GM19193 (cell line): Measurements from ENCODE around the gene RINT1.

Experiments used
- POLR2A ChIP-seq: IDR thresholded peaks from 4 replicates; pipeline ENCODE4 v1.6.1; 2011; ENCODE audit not compliant: insufficient read depth, insufficient read length; ENCODE audit errors: extremely low read depth

RINT1 gene

GRCh38 chr7:105587909-105588635, 56.1 kb downstream of the RINT1 start:
- TF ChIP-seq POLR2A, result no peak

- TF ChIP-seq POLR2A, result no peak
Measured at GRCh38 chr7:105589356-105590077, 57.5 kb downstream of the RINT1 start.

- no peak for TF ChIP-seq POLR2A
Measured at GRCh38 chr7:105590793-105591192, 58.8 kb downstream of the RINT1 start.

- TF ChIP-seq POLR2A, result no peak
Measured at GRCh38 chr7:105591522-105591921, 59.5 kb downstream of the RINT1 start.

DNA sequence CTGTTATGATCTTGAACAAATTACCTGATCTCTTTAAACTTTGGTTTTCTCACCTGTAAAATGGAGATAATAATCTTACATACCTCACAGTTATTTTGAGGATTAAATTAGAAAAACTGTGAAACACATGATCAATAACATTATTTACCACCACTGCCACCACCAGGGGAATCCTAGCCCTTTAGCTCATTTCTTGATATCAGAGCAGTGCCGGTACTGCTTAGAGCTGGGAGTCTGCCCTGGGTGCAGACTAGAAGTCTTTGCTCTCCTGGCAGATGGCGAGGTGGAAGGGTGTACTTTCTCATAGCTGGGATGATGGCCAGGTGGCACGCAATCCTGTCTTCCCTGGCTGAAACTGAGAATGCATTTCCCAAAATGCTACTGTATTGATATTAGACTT, 62.0 kb downstream of the RINT1 start:
- TF ChIP-seq POLR2A, result no peak

DNA sequence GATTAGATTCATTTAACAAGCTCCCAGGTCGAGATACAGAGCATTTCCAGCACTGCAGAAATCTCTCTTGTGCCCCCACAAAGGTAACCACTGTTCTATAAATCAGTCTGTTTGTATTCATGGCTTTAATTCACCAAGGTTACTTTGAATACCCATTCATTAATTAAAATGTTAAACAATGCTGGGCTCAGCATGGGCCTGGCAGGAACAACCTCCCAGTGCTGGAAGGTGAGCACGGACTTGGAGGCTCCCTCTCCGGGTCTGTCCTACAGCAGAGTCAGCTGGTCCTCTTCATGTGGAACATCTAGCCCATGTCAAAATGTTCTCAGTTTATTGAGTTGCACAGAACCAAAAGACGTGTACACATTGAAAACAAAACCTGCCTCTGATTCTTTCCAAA, 64.9 kb downstream of the RINT1 start:
- TF ChIP-seq POLR2A, result no peak

DNA sequence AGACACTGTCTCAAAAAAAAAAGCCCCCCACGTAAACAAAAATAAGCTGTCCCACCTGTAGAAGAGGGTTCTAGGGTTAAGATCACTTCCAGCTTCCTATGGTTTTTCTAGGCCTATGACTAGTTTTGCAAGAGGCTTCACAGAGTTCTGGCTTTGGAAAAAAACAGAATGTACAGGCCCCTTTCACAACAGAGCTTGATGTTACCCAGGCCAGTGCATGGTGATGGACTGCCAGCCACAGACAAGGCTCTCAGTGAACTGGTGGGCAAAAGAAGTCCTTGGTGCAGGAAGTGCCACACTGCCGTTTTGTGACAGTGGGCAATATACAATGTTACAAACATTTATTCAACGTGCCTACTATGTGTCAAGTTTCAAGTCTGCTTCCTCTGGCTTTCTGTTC, 67.5 kb downstream of the RINT1 start:
- TF ChIP-seq POLR2A, result no peak

DNA sequence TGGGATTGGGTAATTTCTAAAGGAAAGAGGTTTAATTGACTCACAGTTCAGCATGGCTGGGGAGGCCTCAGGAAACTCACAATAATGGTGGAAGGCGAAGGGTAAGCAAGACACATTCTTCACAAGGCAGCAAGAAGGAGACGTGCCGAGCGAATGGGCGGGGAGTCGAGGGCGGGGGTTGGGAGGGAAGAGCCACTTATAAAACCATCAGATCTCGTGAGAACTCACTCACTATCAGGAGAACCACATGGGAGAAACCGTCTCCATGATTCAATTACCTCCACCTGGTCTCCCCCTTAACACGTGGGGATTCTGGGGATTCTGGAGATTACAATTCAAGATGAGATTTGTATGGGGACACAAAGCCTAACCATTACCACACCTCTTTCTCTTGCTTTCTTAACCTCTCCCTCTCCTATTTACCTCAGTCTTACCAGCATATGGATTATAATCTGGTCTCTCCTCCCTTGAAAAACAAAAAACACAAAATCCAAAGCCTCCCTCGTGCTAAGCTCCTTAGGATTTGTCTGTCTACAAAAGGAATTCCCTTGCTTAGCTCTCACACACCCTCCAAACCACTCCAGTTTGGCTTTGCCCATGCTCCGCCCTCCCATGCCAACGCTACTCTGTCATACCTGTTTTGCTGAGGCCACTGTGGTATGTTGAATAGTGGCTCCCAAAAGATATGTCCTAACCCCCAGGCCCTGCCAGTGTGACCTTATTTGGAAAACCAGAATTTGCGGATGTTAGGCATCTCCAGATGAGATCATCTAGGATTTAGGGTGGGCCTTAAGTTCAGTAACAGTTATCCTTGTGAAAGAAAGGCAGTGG, 68.9 kb downstream of the RINT1 start:
- TF ChIP-seq POLR2A, result no peak

- no peak for TF ChIP-seq POLR2A
Measured at GRCh38 chr7:105602325-105603305, 70.6 kb downstream of the RINT1 start.

DNA sequence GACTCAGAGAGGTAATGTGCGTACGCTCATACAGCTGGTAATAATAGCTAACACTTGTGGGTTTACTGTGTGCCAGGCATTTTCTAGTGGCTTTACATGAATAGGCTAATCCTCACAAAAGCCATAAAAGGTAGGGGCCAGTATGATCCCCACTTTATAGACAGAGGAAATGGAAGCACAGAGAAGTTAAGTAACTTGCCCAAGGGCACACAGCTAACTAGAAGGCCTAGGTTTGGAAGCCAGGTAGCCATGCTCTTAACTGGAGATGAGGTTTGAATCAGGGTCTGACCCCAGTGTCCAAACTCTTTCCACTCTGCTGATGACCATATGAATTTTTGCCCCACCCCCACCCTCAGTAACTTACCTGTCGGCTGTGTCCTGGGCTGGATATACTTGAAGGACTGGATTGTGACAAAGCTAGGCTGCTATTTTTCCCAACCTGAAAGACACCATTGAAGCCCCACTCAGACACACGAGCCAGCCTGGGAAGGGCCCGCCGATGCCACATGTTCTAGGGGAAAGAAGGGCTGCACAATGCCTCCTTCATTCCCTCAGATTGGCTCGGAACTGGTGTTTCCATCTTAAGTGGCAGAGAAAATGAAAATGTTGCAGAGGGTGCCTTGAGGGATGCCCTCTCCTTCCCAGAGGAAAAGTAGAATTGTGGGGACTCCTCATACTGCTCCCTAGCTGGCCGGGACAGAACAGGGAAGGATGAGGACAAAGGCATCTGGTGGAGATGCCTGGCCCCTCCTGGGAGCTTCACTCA, 78.3 kb downstream of the RINT1 start:
- TF ChIP-seq POLR2A, result no peak

DNA sequence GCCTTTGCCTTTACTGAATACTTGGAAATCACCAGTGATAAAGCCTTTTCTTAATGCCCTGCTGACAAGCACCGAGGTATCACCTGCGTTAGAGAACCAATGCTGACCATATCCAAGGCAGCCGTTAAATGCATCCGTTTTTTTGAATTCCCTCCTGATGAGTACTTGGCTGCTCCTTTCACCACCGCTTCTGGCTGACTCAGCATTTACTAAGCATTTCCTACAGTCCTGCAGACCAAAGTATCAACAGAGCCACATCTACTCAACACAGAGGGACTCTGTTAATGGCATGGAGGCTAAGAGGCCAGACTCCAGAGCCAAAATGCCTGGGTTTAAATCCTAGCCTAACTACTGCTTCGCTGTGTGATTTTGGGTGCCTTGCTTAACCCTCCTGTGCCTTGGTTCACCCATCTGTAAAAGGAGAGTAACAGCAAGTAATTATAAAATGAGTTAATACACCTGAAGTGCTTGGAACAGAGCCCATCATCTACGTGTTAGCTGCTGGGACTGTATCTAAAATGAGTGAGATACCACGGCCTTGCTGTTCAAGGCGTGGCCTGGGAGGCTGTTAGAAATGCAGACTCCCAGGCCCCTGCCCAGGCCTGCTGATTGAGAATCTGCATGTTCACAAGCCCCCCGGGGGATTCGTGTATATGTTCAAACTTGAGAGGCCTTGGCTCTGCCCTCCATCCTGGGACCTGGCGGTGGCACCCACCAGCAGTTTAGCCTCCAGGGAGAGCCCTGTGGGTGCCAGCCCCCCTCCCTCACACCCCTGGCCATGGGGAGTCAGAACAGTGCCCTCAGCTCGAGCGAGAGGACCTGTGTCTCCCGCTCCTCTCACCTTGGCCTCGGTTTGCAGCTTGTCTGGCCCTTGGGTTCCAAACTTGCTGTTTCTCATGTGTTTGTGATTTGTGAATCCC, 80.1 kb downstream of the RINT1 start:
- TF ChIP-seq POLR2A, result no peak

DNA sequence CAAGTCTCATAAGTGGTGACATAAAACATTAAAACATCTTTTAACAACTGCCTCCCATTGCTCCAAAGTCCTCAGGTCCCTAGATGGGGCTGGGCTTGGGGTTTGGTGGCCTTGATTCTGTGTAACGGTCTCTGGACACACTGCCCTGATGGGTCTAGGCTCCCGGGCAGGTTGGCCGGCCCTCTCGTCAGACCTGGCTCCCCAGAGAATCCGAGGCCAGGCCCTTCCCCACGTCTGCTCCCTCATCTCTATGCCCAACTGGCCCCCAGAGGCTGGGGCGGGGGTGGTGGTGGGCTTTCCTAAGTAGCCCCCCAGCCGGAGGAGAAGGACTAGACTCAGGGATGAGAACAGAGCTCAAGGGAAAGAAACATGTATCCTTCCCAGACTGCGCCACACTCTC, 80.8 kb downstream of the RINT1 start:
- no peak for TF ChIP-seq POLR2A
